Hepatocyte (in vitro differentiated cells): ENCODE measurements around the gene MC4R. TPM values are rescaled to one million over a fixed set of nuclear protein-coding genes. Genes with fewer than 3 reads are reported as not detected.

ENCODE experiments used
- DNase-seq: peaks from one replicate; pipeline ENCODE4 v3.0.0-alpha.2; 2016; ENCODE audit warnings: low spot score
- H2AFZ ChIP-seq: fragments of 200-600 bp; sonication (generic); 2 replicates; pipeline ENCODE4 v1.6.0; 2016; ENCODE audit warnings: antibody characterized with exemption, mild to moderate bottlenecking
- H3K27ac ChIP-seq: fragments of 200-600 bp; sonication (generic); 2 replicates; pipeline ENCODE4 v1.5.1; 2016; ENCODE audit warnings: mild to moderate bottlenecking
- H3K27me3 ChIP-seq: fragments of 200-600 bp; sonication (generic); 2 replicates; pipeline ENCODE4 v1.6.1; 2016
- H3K36me3 ChIP-seq: fragments of 200-600 bp; sonication (generic); replicated peaks from 2 replicates; pipeline ENCODE4 v1.5.1; 2016; ENCODE audit warnings: low read depth; ENCODE audit not compliant: insufficient read depth
- H3K4me1 ChIP-seq: fragments of 200-600 bp; sonication (generic); 2 replicates; pipeline ENCODE4 v1.5.1; 2016; ENCODE audit warnings: mild to moderate bottlenecking, moderate library complexity; ENCODE audit not compliant: insufficient read depth
- H3K4me2 ChIP-seq: fragments of 200-600 bp; sonication (generic); 2 replicates; pipeline ENCODE4 v1.6.0; 2016
- H3K4me3 ChIP-seq: fragments of 200-600 bp; sonication (generic); 2 replicates; pipeline ENCODE4 v1.5.1; 2016; ENCODE audit warnings: mild to moderate bottlenecking
- H3K79me2 ChIP-seq: fragments of 200-600 bp; sonication (generic); 2 replicates; pipeline ENCODE4 v1.6.0; 2017; ENCODE audit warnings: mild to moderate bottlenecking
- H3K9me2 ChIP-seq: fragments of 200-600 bp; sonication (generic); replicated peaks from 2 replicates; pipeline ENCODE4 v1.6.0; 2017; ENCODE audit warnings: mild to moderate bottlenecking; ENCODE audit not compliant: insufficient read depth
- H3K9me3 ChIP-seq: fragments of 200-600 bp; sonication (generic); 2 replicates; pipeline ENCODE4 v1.5.1; 2016; ENCODE audit warnings: low read depth, mild to moderate bottlenecking
- H4K20me1 ChIP-seq: fragments of 200-600 bp; sonication (generic); 2 replicates; pipeline ENCODE4 v1.6.0; 2016; ENCODE audit warnings: mild to moderate bottlenecking; ENCODE audit not compliant: insufficient read depth, poor library complexity, severe bottlenecking
- CTCF ChIP-seq: fragments of 200-600 bp; sonication (generic); IDR thresholded peaks from 2 replicates; pipeline ENCODE4 v1.5.1; 2016; ENCODE audit warnings: antibody characterized with exemption, mild to moderate bottlenecking; ENCODE audit not compliant: poor library complexity
- EZH2 ChIP-seq: fragments of 200-600 bp; sonication (generic); IDR thresholded peaks from 2 replicates; pipeline ENCODE4 v1.6.1; 2016; ENCODE audit warnings: antibody characterized with exemption, mild to moderate bottlenecking, borderline replicate concordance
- EZH2phosphoT487 ChIP-seq: fragments of 200-600 bp; sonication (generic); IDR thresholded peaks from one replicate; pipeline ENCODE4 v1.6.1; 2018; ENCODE audit warnings: antibody characterized with exemption, mild to moderate bottlenecking, low read depth, moderate library complexity; ENCODE audit not compliant: unreplicated experiment, severe bottlenecking
- WGBS: methylation state at CpG from one replicate; pipeline ENCODE4 v1.1.6; 2016; ENCODE audit warnings: low lambda C conversion rate; ENCODE audit errors: missing lambda C conversion rate; 5-methylcytosine and 5-hydroxymethylcytosine counted together
- polyA plus RNA-seq: library from polyadenylated mRNA; unstranded; fragments of >200 nt; fragmentation: Nextera tagmentation; extraction: Ambion mirVana; gene quantifications from 2 replicates; pipeline ENCODE4 v1.2.1, GENCODE V29; 2016
- total RNA-seq: library from RNA; depleted of rRNA; stranded (reverse); fragments of >200 nt; gene quantifications from 2 replicates; pipeline ENCODE4 v1.2.3, GENCODE V29; 2014

The MC4R gene
- total and polyA plus RNA-seq, 2 experiments from 2014 or later: not detected

GRCh38 chr18:60350150-60350549 is 22.4 kb downstream of the MC4R start:
- H4K20me1 ChIP-seq: no peaks in the 10 kb centered on the region
- H3K27me3 ChIP-seq: no peaks in the 10 kb centered on the region
- no peaks in the 10 kb centered on the region for H3K79me2 ChIP-seq
- WGBS: 73% methylated on average over 1 of the region's 1 CpG
- DNase-seq: no peak
- H3K4me3 ChIP-seq: no peak overlapping the region
- no peaks in the 10 kb centered on the region for H3K4me1 ChIP-seq
- TF ChIP-seq EZH2: no peak
- TF ChIP-seq CTCF: no peak
- no peak for TF ChIP-seq EZH2phosphoT487
- no peaks in the 10 kb centered on the region for H3K36me3 ChIP-seq
- no peak overlapping the region for H3K27ac ChIP-seq
- H3K4me2 ChIP-seq: no peak overlapping the region
- H2AFZ ChIP-seq: no peak overlapping the region
- no peaks in the 10 kb centered on the region for H3K9me3 ChIP-seq
- no peaks in the 10 kb centered on the region for H3K9me2 ChIP-seq

GRCh38 chr18:60347526-60348045 is 25.0 kb downstream of the MC4R start:
- Histone ChIP-seq H3K27me3 (no peaks in the 10 kb centered on the region), H3K4me2 (no peak overlapping the region), H3K4me1 (no peaks in the 10 kb centered on the region), H4K20me1 (no peaks in the 10 kb centered on the region), H3K9me3 (no peaks in the 10 kb centered on the region), H3K4me3 (no peak overlapping the region), H3K79me2 (no peaks in the 10 kb centered on the region), H3K27ac (no peak overlapping the region), H2AFZ (no peak overlapping the region), H3K36me3 (no peaks in the 10 kb centered on the region), H3K9me2 (no peaks in the 10 kb centered on the region)
- 96% methylated on average over 4 of the region's 4 CpGs for WGBS
- TF ChIP-seq EZH2 (no peak), EZH2phosphoT487 (no peak), CTCF (no peak)
- DNase-seq: no peak

- no peaks in the 10 kb centered on the region for H3K9me2 ChIP-seq
- H3K9me3 ChIP-seq: no peaks in the 10 kb centered on the region
- H3K27ac ChIP-seq: no peak overlapping the region
- no peak for DNase-seq
- no peak overlapping the region for H3K4me3 ChIP-seq
- H2AFZ ChIP-seq: no peak overlapping the region
- no peaks in the 10 kb centered on the region for H3K27me3 ChIP-seq
- H3K36me3 ChIP-seq: no peaks in the 10 kb centered on the region
- no peaks in the 10 kb centered on the region for H4K20me1 ChIP-seq
- H3K4me2 ChIP-seq: no peak overlapping the region
- no peaks in the 10 kb centered on the region for H3K79me2 ChIP-seq
- TF ChIP-seq EZH2phosphoT487 (no peak), EZH2 (no peak), CTCF (no peak)
- H3K4me1 ChIP-seq: no peaks in the 10 kb centered on the region
- WGBS: 39% methylated on average over 1 of the region's 1 CpG
Observed at GRCh38 chr18:60339018-60339417, 33.6 kb downstream of the MC4R start.

- DNase-seq: no peak
- WGBS: 81% methylated on average over 6 of the region's 6 CpGs
- TF ChIP-seq EZH2phosphoT487: no peak
- no peak for TF ChIP-seq CTCF
- TF ChIP-seq EZH2: no peak
- no peak overlapping the region for H2AFZ ChIP-seq
- no peaks in the 10 kb centered on the region for H3K27me3 ChIP-seq
- H3K9me3 ChIP-seq: no peaks in the 10 kb centered on the region
- H3K4me1 ChIP-seq: no peaks in the 10 kb centered on the region
- no peaks in the 10 kb centered on the region for H3K9me2 ChIP-seq
- H4K20me1 ChIP-seq: no peaks in the 10 kb centered on the region
- H3K4me2 ChIP-seq: no peak overlapping the region
- no peak overlapping the region for H3K27ac ChIP-seq
- no peaks in the 10 kb centered on the region for H3K36me3 ChIP-seq
- H3K79me2 ChIP-seq: no peaks in the 10 kb centered on the region
- H3K4me3 ChIP-seq: no peak overlapping the region
Observed at GRCh38 chr18:60331890-60332289, 40.7 kb downstream of the MC4R start.
